Tibial nerve (tissue), 4 donors: ENCODE data around the gene LDAH. TPM values are rescaled to one million over a fixed set of nuclear protein-coding genes. Genes with fewer than 3 reads are reported as not detected.

Experiments
- DNase-seq, 2 donors: peaks; one replicate each; pipeline ENCODE4 v3.0.0-alpha.2; 2019; ENCODE audit warnings: low spot score in 2 of 2
- H3K27ac ChIP-seq, 4 donors: fragments of 200-600 bp; sonication (generic) in 3 of 4; one replicate each; pipeline ENCODE4 v1.5.1; 2017 to 2019; ENCODE audit warnings: mild to moderate bottlenecking in 1 of 4
- H3K27me3 ChIP-seq, 2 donors: fragments of 200-600 bp; sonication (generic) in 1 of 2; one replicate each; pipeline versions ENCODE4 v1.5.1 to v1.6.0; 2017 to 2019
- H3K36me3 ChIP-seq, 3 donors: fragments of 200-600 bp; sonication (generic); one replicate each; pipeline ENCODE4 v1.5.1; 2018 to 2019
- H3K4me1 ChIP-seq, 4 donors: fragments of 200-600 bp; sonication (generic) in 3 of 4; one replicate each; pipeline ENCODE4 v1.5.1; 2017 to 2019
- H3K4me3 ChIP-seq, 4 donors: fragments of 200-600 bp; sonication (generic) in 3 of 4; one replicate each; pipeline ENCODE4 v1.5.1; 2017 to 2019; ENCODE audit warnings: mild to moderate bottlenecking in 1 of 4, moderate library complexity in 1 of 4
- H3K9me3 ChIP-seq, 4 donors: fragments of 200-600 bp; sonication (generic) in 3 of 4; one replicate each; pipeline ENCODE4 v1.5.1; 2017 to 2019
- CTCF ChIP-seq, 5 experiments: fragments of 200-600 bp in 3 of 5; fragments of 450-650 bp in 2 of 5; sonication (generic) in 3 of 5; IDR thresholded peaks; one replicate each; pipeline ENCODE4 v1.5.1; 2016 to 2019; ENCODE audit warnings: antibody characterized with exemption in 5 of 5, mild to moderate bottlenecking in 3 of 5, moderate library complexity in 2 of 5
- EP300 ChIP-seq, 2 donors: sonication (generic); formaldehyde crosslinking; IDR thresholded peaks; one replicate each; pipeline ENCODE4 v1.6.1; 2017; ENCODE audit warnings: antibody characterized with exemption in 2 of 2, mild to moderate bottlenecking in 1 of 2
- POLR2A ChIP-seq, 2 donors: fragments of 450-650 bp; IDR thresholded peaks; one replicate each; pipeline ENCODE4 v1.6.1; 2017; ENCODE audit warnings: antibody characterized with exemption in 2 of 2, mild to moderate bottlenecking in 2 of 2, moderate library complexity in 2 of 2
- WGBS, 2 donors: methylation state at CpG; one replicate each; pipeline ENCODE4 v1.1.5; 2018; 5-methylcytosine and 5-hydroxymethylcytosine counted together
- total RNA-seq, 4 donors: library from RNA; depleted of rRNA; stranded (reverse); fragments of >200 nt; gene quantifications; one replicate each; pipeline ENCODE4 v1.1.0, GENCODE V29; 2016

LDAH gene
- total RNA-seq, 4 donors from 2014 or later, result 13.4 to 27.1 (median 15.7) TPM

- TF ChIP-seq POLR2A (IDR thresholded peaks at IDR 0.05), result no peak
- TF ChIP-seq CTCF (IDR thresholded peaks at IDR 0.05), result no peak
- TF ChIP-seq EP300 (IDR thresholded peaks at IDR 0.05), result no peak
- no peak for DNase-seq
- Histone ChIP-seq H3K9me3 (peaks cover 0 to 10% (median 2%) of the 10 kb centered on the region in 4 donors), H3K4me1 (no peaks in the 10 kb centered on the region), H3K4me3 (no peak overlapping the region), H3K27ac (no peak overlapping the region), H3K27me3 (no peaks in the 10 kb centered on the region), H3K36me3 (peaks cover 0 to 24% (median 0%) of the 10 kb centered on the region in 3 donors)
Observed at GRCh38 chr2:20755132-20755800, 67.6 kb downstream of the LDAH start.

- Histone ChIP-seq H3K4me3 (no peak overlapping the region), H3K4me1 (no peaks in the 10 kb centered on the region), H3K9me3 (peaks cover 0 to 7% (median 0%) of the 10 kb centered on the region in 4 donors), H3K36me3 (peaks cover 0 to 16% (median 0%) of the 10 kb centered on the region in 3 donors), H3K27ac (no peak overlapping the region), H3K27me3 (no peaks in the 10 kb centered on the region)
- WGBS, 2 donors, result 95 to 99% methylated on average over 3 of the region's 3 CpGs
- TF ChIP-seq CTCF (IDR thresholded peaks at IDR 0.05) (no peak), POLR2A (IDR thresholded peaks at IDR 0.05) (no peak), EP300 (IDR thresholded peaks at IDR 0.05) (no peak)
- no peak for DNase-seq
Observed at GRCh38 chr2:20752293-20752692, 70.6 kb downstream of the LDAH start.

DNA sequence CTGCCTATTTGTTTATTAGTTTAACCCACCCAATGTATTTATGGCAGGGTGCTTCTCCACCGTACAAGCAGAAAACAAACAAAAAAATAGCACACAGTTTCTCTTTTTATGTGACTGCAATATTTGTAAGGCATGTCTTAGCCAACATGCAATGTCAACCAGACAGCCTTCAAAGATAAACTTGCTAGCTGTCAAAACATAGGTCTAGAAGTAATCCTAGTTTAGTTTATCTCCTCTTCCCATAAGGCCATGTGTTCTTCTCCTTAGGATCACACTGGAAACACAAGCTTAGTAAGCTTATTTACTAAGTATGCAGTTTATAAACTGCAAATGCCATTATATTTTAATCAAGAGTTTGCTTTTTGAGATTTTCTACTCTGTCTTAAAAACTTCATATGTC lies 75.6 kb downstream of the LDAH start:
- H3K4me3 ChIP-seq, result no peak overlapping the region
- no peaks in the 10 kb centered on the region for H3K4me1 ChIP-seq
- 35 to 44% methylated on average over 1 of the region's 1 CpG for WGBS, 2 donors
- no peak for TF ChIP-seq EP300 (IDR thresholded peaks at IDR 0.05)
- peaks cover 0 to 2% (median 0%) of the 10 kb centered on the region in 4 donors for H3K9me3 ChIP-seq
- no peaks in the 10 kb centered on the region for H3K27me3 ChIP-seq
- no peak for DNase-seq
- no peak overlapping the region for H3K27ac ChIP-seq
- peaks cover 0 to 7% (median 0%) of the 10 kb centered on the region in 3 donors for H3K36me3 ChIP-seq

GRCh38 chr2:20745924-20746555 lies 76.9 kb downstream of the LDAH start:
- Histone ChIP-seq H3K36me3 (no peaks in the 10 kb centered on the region), H3K9me3 (no peaks in the 10 kb centered on the region), H3K27me3 (no peaks in the 10 kb centered on the region), H3K4me3 (no peak overlapping the region), H3K27ac (no peak overlapping the region), H3K4me1 (no peaks in the 10 kb centered on the region)
- 29 to 59% methylated on average over 2 of the region's 2 CpGs for WGBS, 2 donors
- TF ChIP-seq EP300 (IDR thresholded peaks at IDR 0.05), result no peak
- DNase-seq, result no peak

GRCh38 chr2:20744366-20745335 lies 78.2 kb downstream of the LDAH start:
- no peaks in the 10 kb centered on the region for H3K27me3 ChIP-seq
- no peak for DNase-seq
- 85 to 93% methylated on average over 2 of the region's 2 CpGs for WGBS, 2 donors
- no peak overlapping the region for H3K27ac ChIP-seq
- no peak for TF ChIP-seq CTCF (IDR thresholded peaks at IDR 0.05)
- no peak for TF ChIP-seq POLR2A (IDR thresholded peaks at IDR 0.05)
- TF ChIP-seq EP300 (IDR thresholded peaks at IDR 0.05), result no peak
- H3K4me1 ChIP-seq, result no peaks in the 10 kb centered on the region
- H3K9me3 ChIP-seq, result no peaks in the 10 kb centered on the region
- no peaks in the 10 kb centered on the region for H3K36me3 ChIP-seq
- H3K4me3 ChIP-seq, result no peak overlapping the region
